GM19043 (cell line): ENCODE data around the gene LUZP1.
"Not testable (repeated sequence)": the region's sequence is repeated elsewhere in the genome, so short reads cannot be mapped to it uniquely, and the experiment has no call there.

Experiments
- ATAC-seq: cut with Tn5 transposase; IDR thresholded peaks from one replicate; pipeline ENCODE4 v1.9.1; 2021; ENCODE audit warnings: low read depth; ENCODE audit not compliant: unreplicated experiment

Gene LUZP1

DNA sequence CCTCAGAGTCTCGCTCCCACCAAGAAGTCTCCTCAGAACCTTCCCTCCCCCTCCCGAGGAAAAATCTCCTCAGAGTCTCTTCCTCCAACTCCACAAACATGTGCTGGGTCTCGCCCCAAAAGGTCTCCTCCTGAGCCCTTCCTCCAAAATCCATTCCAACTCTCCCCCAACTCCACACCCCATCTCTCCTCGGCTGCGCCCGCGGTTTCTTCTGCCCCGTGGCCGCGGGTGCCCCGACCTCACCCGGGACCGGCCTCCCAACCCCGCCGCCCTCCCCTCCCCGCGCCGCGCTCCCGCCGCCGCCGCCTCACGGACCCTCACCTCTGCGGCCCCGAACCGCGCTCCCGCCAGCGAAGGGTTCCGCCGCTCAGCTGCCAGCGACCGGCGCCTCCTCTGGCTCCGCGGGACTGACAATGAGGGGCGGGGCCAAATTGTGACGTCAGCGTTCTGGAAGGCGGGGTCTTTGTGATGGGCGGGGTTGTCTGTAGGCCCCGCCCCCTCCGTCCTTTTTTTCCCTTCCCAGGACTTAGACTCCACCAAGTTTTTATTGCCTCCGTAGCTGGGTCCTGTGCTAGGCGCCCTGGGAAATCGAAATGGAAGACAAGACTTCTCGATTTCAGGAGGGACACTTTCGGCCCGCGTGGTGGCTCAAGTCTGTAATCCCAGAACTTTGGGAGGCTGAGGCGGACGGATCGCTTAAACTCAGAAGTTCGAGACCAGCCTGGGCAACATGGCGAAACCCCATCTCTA is at the start of gene LUZP1:
LUZP1 (minus strand) TSS at position 412 of the 750 bp plus-strand sequence.
- ATAC-seq, result no peak

GRCh38 chr1:23217421-23218115 is 48.9 kb upstream of the LUZP1 start, which contains the start of gene HTR1D:
TSS of gene HTR1D (minus strand) at chr1:23217502. CDS start at chr1:23194219, 23,283 bp downstream.
- ATAC-seq, result no peak

DNA sequence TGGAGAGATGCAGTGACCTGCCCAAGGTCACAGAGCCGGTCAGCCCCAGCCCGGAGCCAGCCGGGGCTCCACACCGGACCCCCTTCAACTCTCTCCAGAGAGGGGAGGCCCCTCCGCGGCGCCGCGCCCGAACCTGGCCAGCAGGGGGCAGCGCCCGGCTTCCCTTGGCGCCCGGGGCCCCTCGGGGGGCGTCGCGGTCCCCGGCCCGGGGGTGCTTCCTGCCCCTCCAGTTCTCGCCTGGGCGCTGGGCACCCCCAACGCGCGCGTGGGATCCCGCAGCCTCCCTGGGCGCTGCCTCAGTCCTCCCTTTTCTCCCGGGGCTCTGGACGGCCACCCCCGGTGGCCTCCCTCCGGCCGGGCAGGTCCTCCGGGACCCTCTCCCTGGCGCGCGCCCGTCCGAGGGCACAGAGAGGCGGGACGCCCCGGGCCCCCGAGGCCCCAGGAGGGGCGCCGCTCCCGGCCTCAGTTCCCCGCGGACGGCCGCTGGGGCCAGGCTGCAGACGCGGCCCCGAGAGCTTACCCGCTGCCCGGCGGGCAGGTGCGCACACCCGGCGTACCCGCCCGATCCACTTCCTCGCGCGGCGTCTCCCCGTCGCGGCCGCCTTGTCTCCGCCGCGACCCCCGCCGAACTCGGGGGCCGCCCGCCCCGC is 48.2 kb upstream of the LUZP1 start:
- no peak for ATAC-seq

GRCh38 chr1:23215751-23216449 is 47.2 kb upstream of the LUZP1 start:
- no peak for ATAC-seq

DNA sequence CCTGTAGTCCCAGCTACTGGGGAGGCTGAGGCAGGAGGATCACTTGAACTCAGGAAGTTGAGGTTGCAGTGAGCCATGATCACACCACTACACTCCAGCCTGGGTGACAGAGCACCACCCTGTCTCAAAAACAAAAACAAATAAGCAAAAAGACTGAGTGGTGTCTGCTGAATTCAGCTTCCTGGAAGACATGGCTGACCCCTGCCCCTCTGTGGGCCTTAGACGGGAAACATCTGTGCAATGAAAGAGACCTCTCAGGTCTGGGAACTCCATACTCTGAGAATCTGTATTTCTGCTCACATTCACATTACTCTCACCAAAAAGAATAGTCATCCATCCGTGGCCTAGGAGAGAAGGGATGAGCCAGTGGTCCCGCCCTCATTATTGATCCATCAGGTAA is 46.6 kb upstream of the LUZP1 start:
- ATAC-seq, result no peak

GRCh38 chr1:23214640-23215039 is 46.0 kb upstream of the LUZP1 start:
- ATAC-seq, result no peak

DNA sequence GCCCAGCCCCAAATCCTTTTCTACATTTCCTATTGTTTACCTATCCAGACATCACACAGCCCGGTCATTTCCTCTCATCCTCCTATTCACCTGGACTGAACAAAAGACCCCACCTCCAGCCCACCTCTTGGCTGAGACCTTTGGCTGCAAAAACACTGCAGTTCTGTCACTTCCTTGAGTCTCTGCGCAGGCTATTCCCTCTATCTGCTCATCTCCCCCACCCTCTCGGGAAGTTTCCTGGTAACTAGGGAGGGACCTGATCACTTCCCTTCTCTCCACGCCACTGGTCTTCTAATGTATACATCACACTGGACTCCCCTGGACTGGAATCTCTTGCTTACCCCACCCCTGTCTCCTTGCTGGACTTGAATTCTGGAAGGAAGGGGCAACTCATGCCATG is 43.3 kb upstream of the LUZP1 start:
- ATAC-seq, result no peak

GRCh38 chr1:23210963-23211362 is 42.3 kb upstream of the LUZP1 start:
- ATAC-seq, result no peak

GRCh38 chr1:23210351-23210785 is 41.7 kb upstream of the LUZP1 start:
- ATAC-seq, result no peak

DNA sequence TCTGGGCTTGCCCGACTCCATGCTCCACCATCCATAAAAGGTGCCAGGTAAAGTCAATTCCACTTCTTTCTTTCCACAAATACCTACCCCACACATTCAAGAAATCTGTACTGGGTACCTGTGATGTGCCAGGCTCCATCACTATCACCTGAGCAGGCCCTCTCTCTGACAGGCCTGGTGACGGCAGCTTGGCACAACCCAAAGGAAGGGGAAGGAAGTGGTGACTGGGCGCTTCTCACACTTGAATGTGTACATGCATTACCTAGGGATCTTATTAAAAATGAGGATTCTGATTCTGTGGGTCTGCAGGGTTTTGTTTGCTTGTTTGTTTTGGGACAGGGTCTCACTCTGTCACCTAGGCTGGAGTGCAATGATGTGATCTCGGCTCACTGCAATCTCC is 41.1 kb upstream of the LUZP1 start:
- ATAC-seq, result no peak

GRCh38 chr1:23208527-23208926 is 39.9 kb upstream of the LUZP1 start:
- no peak for ATAC-seq

DNA sequence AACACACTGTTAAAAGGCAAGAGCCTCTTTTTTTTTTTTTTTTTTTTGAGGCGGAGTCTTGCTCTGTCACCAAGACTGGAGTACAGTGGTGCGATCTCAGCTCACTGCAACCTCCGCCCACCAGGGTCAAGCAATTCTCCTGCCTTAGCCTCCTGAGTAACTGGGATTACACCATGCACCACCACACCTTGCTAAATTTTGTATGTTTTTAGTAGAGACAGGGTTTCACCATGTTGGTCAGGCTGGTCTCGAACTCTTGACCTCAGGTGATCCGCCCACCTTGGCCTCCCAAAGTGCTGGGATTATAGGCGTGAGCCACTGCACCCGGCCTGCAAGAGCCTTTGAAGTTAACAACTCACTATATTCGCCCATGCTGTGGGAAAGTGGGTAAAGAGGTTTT is 39.1 kb upstream of the LUZP1 start:
- ATAC-seq, result not testable (repeated sequence)

- ATAC-seq, result no peak
Observed at GRCh38 chr1:23202263-23202749, 33.6 kb upstream of the LUZP1 start.

GRCh38 chr1:23200883-23201282 is 32.2 kb upstream of the LUZP1 start:
- no peak for ATAC-seq

GRCh38 chr1:23198373-23198772 is 29.7 kb upstream of the LUZP1 start:
- ATAC-seq, result no peak

DNA sequence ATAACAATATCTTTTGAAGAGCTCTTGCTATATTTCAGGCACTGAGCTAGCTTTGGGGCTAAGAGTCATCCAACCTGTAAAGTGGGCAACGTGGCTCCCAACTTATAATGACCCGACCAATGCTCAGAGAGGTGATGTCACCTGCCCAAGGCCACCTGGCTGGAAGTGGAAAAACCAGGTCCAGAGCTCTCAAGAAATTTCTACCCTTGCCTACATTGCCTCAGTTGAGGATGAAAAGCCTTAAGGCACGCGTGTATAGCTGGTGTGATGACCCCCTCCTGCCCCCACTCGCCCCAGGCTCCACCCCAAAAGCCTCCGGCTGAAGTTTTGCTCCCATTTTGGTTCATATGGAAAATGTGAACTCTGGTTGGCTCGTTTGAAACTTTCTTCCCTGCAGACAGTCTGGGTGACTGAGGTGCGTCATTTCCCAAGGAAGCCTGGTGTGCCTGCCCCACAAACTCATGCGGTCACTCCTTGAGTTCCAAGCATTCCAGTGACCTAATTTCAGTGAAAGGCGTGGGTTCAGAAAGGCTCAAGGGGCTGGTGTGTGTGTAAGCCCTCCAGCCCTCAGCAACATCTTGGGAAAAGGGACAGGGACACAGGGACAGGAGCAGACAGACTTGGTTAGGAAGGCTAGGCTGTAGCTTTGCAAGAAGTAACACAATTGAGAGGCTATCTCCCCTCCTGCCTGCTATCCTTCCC is 28.1 kb upstream of the LUZP1 start:
- ATAC-seq, result no peak

DNA sequence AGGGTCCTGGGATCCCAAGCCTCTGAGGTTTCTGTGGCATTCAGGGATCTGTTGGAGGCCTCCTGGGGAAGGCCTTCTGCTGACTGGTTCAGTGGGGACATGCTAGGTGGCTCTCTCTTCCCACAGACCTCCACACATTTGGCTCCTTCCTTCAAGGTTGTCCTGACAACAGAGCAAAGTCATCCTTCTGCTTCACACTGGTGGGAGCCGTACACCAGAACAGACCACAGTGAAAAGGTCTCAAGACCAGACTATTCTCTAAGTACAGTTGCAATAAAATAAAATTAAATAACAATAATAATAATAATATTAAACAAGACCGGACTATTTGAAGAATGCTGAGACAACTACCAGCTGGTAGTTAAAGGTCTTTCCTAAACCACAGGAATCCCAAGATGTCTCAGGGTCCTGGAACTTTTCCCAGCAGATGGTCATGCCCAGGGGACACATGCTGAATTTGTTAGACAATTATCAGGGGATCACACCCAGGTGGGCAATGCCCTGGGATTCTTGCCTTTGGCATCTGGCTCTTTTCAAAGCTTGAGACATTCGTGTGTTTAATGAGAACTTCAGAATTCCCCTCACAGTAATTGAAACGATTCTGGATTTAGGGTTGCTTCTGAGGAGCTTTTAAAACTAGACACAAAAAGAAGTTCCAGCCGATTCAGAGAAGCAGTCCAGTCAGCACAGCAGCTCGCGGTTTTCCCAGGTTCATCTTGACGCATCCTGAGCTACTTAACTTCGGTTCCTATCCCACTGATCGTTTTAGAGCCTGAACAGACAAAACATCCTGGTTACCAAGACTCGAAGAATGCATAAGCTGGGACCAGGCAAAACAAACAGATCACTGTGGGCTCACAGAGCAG is 25.7 kb upstream of the LUZP1 start:
- ATAC-seq, result no peak

DNA sequence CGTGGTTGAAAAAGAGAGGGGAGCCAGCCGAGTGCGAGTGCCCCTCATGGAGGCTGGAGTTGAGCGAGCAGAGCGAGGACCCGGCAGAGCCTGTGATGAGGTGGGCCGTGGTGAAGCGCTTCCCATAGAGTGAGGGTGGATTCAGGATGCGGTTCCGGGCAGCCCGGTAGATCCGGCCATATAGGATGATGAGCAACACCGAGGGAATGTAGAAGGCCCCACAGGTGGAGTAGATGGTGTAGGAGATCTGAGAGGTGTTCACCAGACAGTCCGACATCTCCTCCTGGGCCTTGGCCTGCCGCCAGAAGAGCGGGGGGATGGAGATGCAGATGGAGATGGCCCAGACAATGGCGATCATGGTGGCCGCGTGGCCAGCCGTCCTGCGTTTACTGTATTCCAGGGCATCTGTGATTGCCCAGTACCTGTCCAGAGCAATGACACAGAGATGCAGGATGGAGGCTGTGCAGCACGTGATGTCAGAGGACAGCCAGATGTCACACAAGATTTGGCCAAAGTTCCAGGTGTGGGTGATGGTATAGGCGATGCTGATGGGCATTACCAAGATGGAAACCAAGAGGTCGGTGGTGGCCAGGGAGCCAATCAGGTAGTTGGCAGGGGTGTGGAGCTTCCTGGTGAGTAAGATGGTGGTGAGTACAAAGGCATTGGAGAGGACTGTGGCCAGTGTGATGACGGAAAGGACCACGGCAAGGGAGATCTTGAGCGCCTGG is 24.9 kb upstream of the LUZP1 start:
- ATAC-seq, result no peak

- no peak for ATAC-seq
Observed at GRCh38 chr1:23191199-23191598, 22.5 kb upstream of the LUZP1 start.
